ENCODE results near the gene HDGFL3.

GRCh38 chr15:83178869-83179325 lies 28.7 kb downstream of the HDGFL3 start:
- TF ChIP-seq CTCF (IDR thresholded peaks at IDR 0.05; ENCODE audit: low read depth, low read length) (no peak), EZH2phosphoT487 (IDR thresholded peaks at IDR 0.05; ENCODE audit: low read depth) (no peak)

All from OCI-LY3 (cell line).